HEK293 (cell line): Measurements from ENCODE around the gene USP22.

Source experiments
- BCL11A ChIP-seq: fragments of 450-650 bp; formaldehyde crosslinking; IDR thresholded peaks from 2 replicates; pipeline ENCODE4 v1.5.1; 2016; ENCODE audit warnings: low read depth, missing biosample characterization, missing genetic modification characterization
- GLI4 ChIP-seq: fragments of 450-650 bp; formaldehyde crosslinking; IDR thresholded peaks from 2 replicates; pipeline ENCODE4 v1.5.1; 2016; ENCODE audit warnings: missing biosample characterization, missing genetic modification characterization
- HIC1 ChIP-seq: fragments of 450-650 bp; formaldehyde crosslinking; IDR thresholded peaks from 2 replicates; pipeline ENCODE4 v1.5.1; 2016; ENCODE audit warnings: missing biosample characterization, missing genetic modification characterization
- IKZF3 ChIP-seq: fragments of 450-650 bp; IDR thresholded peaks from 2 replicates; pipeline ENCODE4 v1.5.0; 2018; ENCODE audit warnings: missing biosample characterization, mild to moderate bottlenecking, missing genetic modification characterization, moderate library complexity
- KLF10 ChIP-seq: fragments of 450-650 bp; IDR thresholded peaks from 2 replicates; pipeline ENCODE4 v1.5.1; 2018; ENCODE audit warnings: missing biosample characterization, mild to moderate bottlenecking, missing genetic modification characterization
- MYNN ChIP-seq: fragments of 450-650 bp; formaldehyde crosslinking; IDR thresholded peaks from 2 replicates; pipeline ENCODE4 v1.5.1; 2016; ENCODE audit warnings: missing biosample characterization, missing genetic modification characterization, borderline replicate concordance
- SALL2 ChIP-seq: fragments of 450-650 bp; formaldehyde crosslinking; IDR thresholded peaks from 2 replicates; pipeline ENCODE4 v1.5.0; 2017; ENCODE audit warnings: missing biosample characterization, mild to moderate bottlenecking, missing genetic modification characterization, borderline replicate concordance
- ZBTB11 ChIP-seq: fragments of 450-650 bp; formaldehyde crosslinking; conservative IDR thresholded peaks from 2 replicates; pipeline ENCODE4 v1.5.1; 2016; ENCODE audit warnings: low read depth, missing biosample characterization, missing genetic modification characterization
- ZBTB49 ChIP-seq: fragments of 450-650 bp; formaldehyde crosslinking; IDR thresholded peaks from 2 replicates; pipeline ENCODE4 v1.5.1; 2016; ENCODE audit warnings: missing biosample characterization, missing genetic modification characterization, low read depth
- ZBTB8A ChIP-seq: fragments of 450-650 bp; formaldehyde crosslinking; IDR thresholded peaks from 2 replicates; pipeline ENCODE4 v1.5.1; 2016; ENCODE audit warnings: missing biosample characterization, missing genetic modification characterization
- ZNF112 ChIP-seq: fragments of 450-650 bp; formaldehyde crosslinking; IDR thresholded peaks from 2 replicates; pipeline ENCODE4 v1.5.0; 2017; ENCODE audit warnings: missing biosample characterization, missing genetic modification characterization
- ZNF174 ChIP-seq: fragments of 450-650 bp; formaldehyde crosslinking; IDR thresholded peaks from 2 replicates; pipeline ENCODE4 v1.5.0; 2017; ENCODE audit warnings: missing biosample characterization, mild to moderate bottlenecking, missing genetic modification characterization
- ZNF184 ChIP-seq: fragments of 450-650 bp; IDR thresholded peaks from 2 replicates; pipeline ENCODE4 v1.5.1; 2018; ENCODE audit warnings: missing biosample characterization, mild to moderate bottlenecking, missing genetic modification characterization
- ZNF202 ChIP-seq: fragments of 450-650 bp; formaldehyde crosslinking; IDR thresholded peaks from 2 replicates; pipeline ENCODE4 v1.5.1; 2016; ENCODE audit warnings: missing biosample characterization, missing genetic modification characterization, borderline replicate concordance
- ZNF335 ChIP-seq: fragments of 450-650 bp; formaldehyde crosslinking; conservative IDR thresholded peaks from 2 replicates; pipeline ENCODE4 v1.5.1; 2016; ENCODE audit warnings: missing biosample characterization, missing genetic modification characterization
- ZNF654 ChIP-seq: fragments of 450-650 bp; formaldehyde crosslinking; IDR thresholded peaks from 2 replicates; pipeline ENCODE4 v1.5.1; 2016; ENCODE audit warnings: low read depth, missing biosample characterization, missing genetic modification characterization
- ZNF660 ChIP-seq: fragments of 450-650 bp; IDR thresholded peaks from 2 replicates; pipeline ENCODE4 v1.5.1; 2018; ENCODE audit warnings: missing biosample characterization, mild to moderate bottlenecking, missing genetic modification characterization
- ZNF830 ChIP-seq: fragments of 450-650 bp; IDR thresholded peaks from 2 replicates; pipeline ENCODE4 v1.5.0; 2018; ENCODE audit warnings: missing biosample characterization, missing genetic modification characterization, low read depth, mild to moderate bottlenecking, moderate library complexity
- ZSCAN5A ChIP-seq: fragments of 450-650 bp; formaldehyde crosslinking; IDR thresholded peaks from 2 replicates; pipeline ENCODE4 v1.5.1; 2016; ENCODE audit warnings: missing biosample characterization, missing genetic modification characterization
- TF ChIP-seq, protein P1 (sequence below): fragments of 450-650 bp; formaldehyde crosslinking; IDR thresholded peaks from 2 replicates; pipeline ENCODE4 v1.5.0; 2017; ENCODE audit warnings: missing biosample characterization, missing genetic modification characterization, borderline replicate concordance
- TF ChIP-seq, protein P2 (sequence below): fragments of 450-650 bp; formaldehyde crosslinking; IDR thresholded peaks from 2 replicates; pipeline ENCODE4 v1.5.1; 2016; ENCODE audit warnings: missing biosample characterization, missing genetic modification characterization
- TF ChIP-seq, protein P3 (sequence below): fragments of 450-650 bp; formaldehyde crosslinking; IDR thresholded peaks from 2 replicates; pipeline ENCODE4 v1.5.1; 2016; ENCODE audit warnings: missing biosample characterization, missing genetic modification characterization

USP22 gene

GRCh38 chr17:21039839-21040575 is 2.8 kb downstream of the USP22 start (continued):
- TF ChIP-seq, protein P1, sequence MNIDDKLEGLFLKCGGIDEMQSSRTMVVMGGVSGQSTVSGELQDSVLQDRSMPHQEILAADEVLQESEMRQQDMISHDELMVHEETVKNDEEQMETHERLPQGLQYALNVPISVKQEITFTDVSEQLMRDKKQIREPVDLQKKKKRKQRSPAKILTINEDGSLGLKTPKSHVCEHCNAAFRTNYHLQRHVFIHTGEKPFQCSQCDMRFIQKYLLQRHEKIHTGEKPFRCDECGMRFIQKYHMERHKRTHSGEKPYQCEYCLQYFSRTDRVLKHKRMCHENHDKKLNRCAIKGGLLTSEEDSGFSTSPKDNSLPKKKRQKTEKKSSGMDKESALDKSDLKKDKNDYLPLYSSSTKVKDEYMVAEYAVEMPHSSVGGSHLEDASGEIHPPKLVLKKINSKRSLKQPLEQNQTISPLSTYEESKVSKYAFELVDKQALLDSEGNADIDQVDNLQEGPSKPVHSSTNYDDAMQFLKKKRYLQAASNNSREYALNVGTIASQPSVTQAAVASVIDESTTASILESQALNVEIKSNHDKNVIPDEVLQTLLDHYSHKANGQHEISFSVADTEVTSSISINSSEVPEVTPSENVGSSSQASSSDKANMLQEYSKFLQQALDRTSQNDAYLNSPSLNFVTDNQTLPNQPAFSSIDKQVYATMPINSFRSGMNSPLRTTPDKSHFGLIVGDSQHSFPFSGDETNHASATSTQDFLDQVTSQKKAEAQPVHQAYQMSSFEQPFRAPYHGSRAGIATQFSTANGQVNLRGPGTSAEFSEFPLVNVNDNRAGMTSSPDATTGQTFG (tag by site-specific recombination), result no peak
- TF ChIP-seq ZNF174 (tag by site-specific recombination), result peak; percentile 91
- no peak for TF ChIP-seq ZSCAN5A (tag by site-specific recombination)
- TF ChIP-seq ZBTB8A (tag by site-specific recombination), result peak; percentile 74
- peak; percentile 99 for TF ChIP-seq ZNF660 (tag by site-specific recombination)
- TF ChIP-seq ZNF112 (tag by site-specific recombination), result peak; percentile 72; the same call in 1 of the 2 replicates
- peak; percentile 88 for TF ChIP-seq KLF10 (tag by site-specific recombination)
- TF ChIP-seq, protein P2, sequence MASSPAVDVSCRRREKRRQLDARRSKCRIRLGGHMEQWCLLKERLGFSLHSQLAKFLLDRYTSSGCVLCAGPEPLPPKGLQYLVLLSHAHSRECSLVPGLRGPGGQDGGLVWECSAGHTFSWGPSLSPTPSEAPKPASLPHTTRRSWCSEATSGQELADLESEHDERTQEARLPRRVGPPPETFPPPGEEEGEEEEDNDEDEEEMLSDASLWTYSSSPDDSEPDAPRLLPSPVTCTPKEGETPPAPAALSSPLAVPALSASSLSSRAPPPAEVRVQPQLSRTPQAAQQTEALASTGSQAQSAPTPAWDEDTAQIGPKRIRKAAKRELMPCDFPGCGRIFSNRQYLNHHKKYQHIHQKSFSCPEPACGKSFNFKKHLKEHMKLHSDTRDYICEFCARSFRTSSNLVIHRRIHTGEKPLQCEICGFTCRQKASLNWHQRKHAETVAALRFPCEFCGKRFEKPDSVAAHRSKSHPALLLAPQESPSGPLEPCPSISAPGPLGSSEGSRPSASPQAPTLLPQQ (tag by site-specific recombination), result no peak
- TF ChIP-seq ZNF654 (tag by site-specific recombination), result peak; percentile 52
- TF ChIP-seq ZNF184, result peak; percentile 95
- no peak for TF ChIP-seq ZBTB49
- no peak for TF ChIP-seq ZNF335 (tag by site-specific recombination)
- peak; percentile 87; the same call in 1 of the 2 replicates for TF ChIP-seq ZNF830 (tag by site-specific recombination)
- no peak for TF ChIP-seq SALL2 (tag by site-specific recombination)
- no peak for TF ChIP-seq BCL11A (tag by site-specific recombination)
- no peak for TF ChIP-seq GLI4
- TF ChIP-seq IKZF3, result peak; percentile 79
- no peak for TF ChIP-seq HIC1 (tag by site-specific recombination)
- TF ChIP-seq MYNN (tag by site-specific recombination), result no peak
- peak; percentile 80 for TF ChIP-seq ZBTB11 (tag by site-specific recombination)
- TF ChIP-seq, protein P3, sequence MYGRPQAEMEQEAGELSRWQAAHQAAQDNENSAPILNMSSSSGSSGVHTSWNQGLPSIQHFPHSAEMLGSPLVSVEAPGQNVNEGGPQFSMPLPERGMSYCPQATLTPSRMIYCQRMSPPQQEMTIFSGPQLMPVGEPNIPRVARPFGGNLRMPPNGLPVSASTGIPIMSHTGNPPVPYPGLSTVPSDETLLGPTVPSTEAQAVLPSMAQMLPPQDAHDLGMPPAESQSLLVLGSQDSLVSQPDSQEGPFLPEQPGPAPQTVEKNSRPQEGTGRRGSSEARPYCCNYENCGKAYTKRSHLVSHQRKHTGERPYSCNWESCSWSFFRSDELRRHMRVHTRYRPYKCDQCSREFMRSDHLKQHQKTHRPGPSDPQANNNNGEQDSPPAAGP, result no peak
- TF ChIP-seq ZNF202 (tag by site-specific recombination), result no peak
- TF ChIP-seq, all 188 proteins: peak for 37
